NCI-H1092 treated with DMSO at 0.1 percent for 48 hours (cell line): ENCODE data around the gene NCDN.

ENCODE experiments used
- DNase-seq: peaks from one replicate; lab custom pipeline; 2025; lab: John Stamatoyannopoulos, UW

The NCDN gene

GRCh38 chr1:35557611-35558373, at the start of gene NCDN:
NCDN (plus strand) TSS chr1:35557799; CDS start chr1:35558191, 392 bp downstream.
- peak; percentile 97 for DNase-seq

- no peak for DNase-seq
These were observed 49.7 kb upstream of the NCDN start for GRCh38 chr1:35507947-35508346.

GRCh38 chr1:35509558-35509957, 48.0 kb upstream of the NCDN start:
- no peak for DNase-seq

GRCh38 chr1:35511305-35511704, 46.3 kb upstream of the NCDN start:
- no peak for DNase-seq

GRCh38 chr1:35518183-35518582, 39.4 kb upstream of the NCDN start:
- DNase-seq, result no peak

GRCh38 chr1:35519432-35519831, 38.2 kb upstream of the NCDN start:
- no peak for DNase-seq

GRCh38 chr1:35524106-35524505, 33.5 kb upstream of the NCDN start:
- no peak for DNase-seq

GRCh38 chr1:35530168-35530567, 27.4 kb upstream of the NCDN start:
- DNase-seq, result no peak

- DNase-seq, result no peak
These were observed 26.7 kb upstream of the NCDN start for GRCh38 chr1:35530946-35531345.

- DNase-seq, result no peak
These were observed 26.2 kb upstream of the NCDN start for GRCh38 chr1:35531368-35531767.

GRCh38 chr1:35532497-35533223, 24.9 kb upstream of the NCDN start:
- DNase-seq, result no peak

- DNase-seq, result no peak
These were observed 24.0 kb upstream of the NCDN start for GRCh38 chr1:35533586-35533985.

GRCh38 chr1:35535243-35535642, 22.4 kb upstream of the NCDN start:
- DNase-seq, result no peak

- DNase-seq, result no peak
These were observed 20.9 kb upstream of the NCDN start for GRCh38 chr1:35536556-35537162.

GRCh38 chr1:35537806-35538205, 19.8 kb upstream of the NCDN start:
- DNase-seq, result no peak

- DNase-seq, result no peak
These were observed 18.4 kb upstream of the NCDN start for GRCh38 chr1:35539073-35539823.

GRCh38 chr1:35539824-35540261, 17.8 kb upstream of the NCDN start:
- DNase-seq, result no peak

GRCh38 chr1:35544976-35545375, 12.6 kb upstream of the NCDN start:
- peak; percentile 58 for DNase-seq

- no peak for DNase-seq
These were observed 11.0 kb upstream of the NCDN start for GRCh38 chr1:35546614-35547013.

- no peak for DNase-seq
These were observed 3.7 kb upstream of the NCDN start for GRCh38 chr1:35553851-35554250.

GRCh38 chr1:35554266-35555211, 3.1 kb upstream of the NCDN start:
- peak; percentile 73 for DNase-seq
